Endodermal cell (in vitro differentiated cells): ENCODE data around the gene ARHGAP25. TPM values are rescaled to one million over a fixed set of nuclear protein-coding genes. Genes with fewer than 3 reads are reported as not detected.

Source experiments
- DNase-seq: peaks from one replicate; pipeline ENCODE4 v3.0.0-alpha.2; 2017
- H3K27ac ChIP-seq: 2 replicates; pipeline ENCODE4 v1.5.1; 2013; ENCODE audit warnings: mild to moderate bottlenecking, low read depth, low read length, moderate library complexity
- H3K27me3 ChIP-seq: 2 replicates; pipeline ENCODE4 v1.6.1; 2013; ENCODE audit warnings: mild to moderate bottlenecking, low read length, moderate library complexity; ENCODE audit not compliant: insufficient read depth, control insufficient read depth, poor library complexity, severe bottlenecking
- H3K36me3 ChIP-seq: 2 replicates; pipeline ENCODE4 v1.7.0; 2013; ENCODE audit warnings: mild to moderate bottlenecking, low read length, moderate library complexity; ENCODE audit not compliant: control insufficient read depth, insufficient read depth
- H3K4me1 ChIP-seq: one replicate; pipeline ENCODE4 v1.7.0; 2013; ENCODE audit warnings: low read length; ENCODE audit not compliant: control insufficient read depth, insufficient read depth
- H3K4me3 ChIP-seq: 2 replicates; pipeline ENCODE4 v1.5.1; 2013; ENCODE audit warnings: mild to moderate bottlenecking, low read length, moderate library complexity
- H3K9ac ChIP-seq: 2 replicates; pipeline ENCODE4 v1.6.1; 2013; ENCODE audit warnings: mild to moderate bottlenecking, low read length, moderate library complexity; ENCODE audit not compliant: poor library complexity, severe bottlenecking; ENCODE audit errors: extremely low read depth
- H3K9me3 ChIP-seq: 2 replicates; pipeline ENCODE4 v1.6.1; 2013; ENCODE audit warnings: mild to moderate bottlenecking, low read length, moderate library complexity; ENCODE audit not compliant: control insufficient read depth
- H3K27ac Mint-ChIP-seq: 2 replicates; pipeline ENCODE4 v1.8.0; 2020; ENCODE audit warnings: mixed read lengths
- H3K27me3 Mint-ChIP-seq: 2 replicates; pipeline ENCODE4 v1.8.0; 2021; ENCODE audit warnings: mild to moderate bottlenecking, mixed read lengths; ENCODE audit not compliant: insufficient read depth
- H3K36me3 Mint-ChIP-seq: 2 replicates; pipeline ENCODE4 v1.8.0; 2020; ENCODE audit warnings: low read depth, mixed read lengths
- H3K4me1 Mint-ChIP-seq: 2 replicates; pipeline ENCODE4 v1.8.0; 2020; ENCODE audit warnings: mixed read lengths
- H3K4me3 Mint-ChIP-seq: 2 replicates; pipeline ENCODE4 v1.8.0; 2020; ENCODE audit warnings: mild to moderate bottlenecking, moderate library complexity, mixed read lengths
- H3K9me3 Mint-ChIP-seq: 2 replicates; pipeline ENCODE4 v1.8.0; 2020; ENCODE audit warnings: mild to moderate bottlenecking, mixed read lengths
- WGBS, 2 experiments: methylation state at CpG; one replicate each; pipeline versions ENCODE4 v1.1.5 to v1.1.7; 2013; ENCODE audit warnings: missing lambda C conversion rate in 2 of 2, mixed read lengths in 1 of 2; ENCODE audit not compliant: insufficient coverage in 1 of 2, insufficient read length in 1 of 2; 5-methylcytosine and 5-hydroxymethylcytosine counted together
- total RNA-seq, 2 donors: library from RNA; stranded (reverse); fragmentation: NEBNext Ultra II Directional in 1 of 2; extraction: Animal tissue kit (Norgen Biotek cat#: 25700) in 1 of 2; gene quantifications; 2 replicates in 1 of 2; 3 replicates in 1 of 2; pipeline ENCODE4 v1.2.1, GENCODE V29; 2021
- TF ChIP-seq, protein P1 (sequence below): fragments of 200-600 bp; sonication (generic); conservative IDR thresholded peaks from 2 replicates; pipeline ENCODE4 v1.5.0; 2021; ENCODE audit warnings: antibody characterized with exemption, mild to moderate bottlenecking

ARHGAP25 gene
- total RNA-seq, 2 donors from 2014 or later: 0.82 to 2.6 TPM

DNA sequence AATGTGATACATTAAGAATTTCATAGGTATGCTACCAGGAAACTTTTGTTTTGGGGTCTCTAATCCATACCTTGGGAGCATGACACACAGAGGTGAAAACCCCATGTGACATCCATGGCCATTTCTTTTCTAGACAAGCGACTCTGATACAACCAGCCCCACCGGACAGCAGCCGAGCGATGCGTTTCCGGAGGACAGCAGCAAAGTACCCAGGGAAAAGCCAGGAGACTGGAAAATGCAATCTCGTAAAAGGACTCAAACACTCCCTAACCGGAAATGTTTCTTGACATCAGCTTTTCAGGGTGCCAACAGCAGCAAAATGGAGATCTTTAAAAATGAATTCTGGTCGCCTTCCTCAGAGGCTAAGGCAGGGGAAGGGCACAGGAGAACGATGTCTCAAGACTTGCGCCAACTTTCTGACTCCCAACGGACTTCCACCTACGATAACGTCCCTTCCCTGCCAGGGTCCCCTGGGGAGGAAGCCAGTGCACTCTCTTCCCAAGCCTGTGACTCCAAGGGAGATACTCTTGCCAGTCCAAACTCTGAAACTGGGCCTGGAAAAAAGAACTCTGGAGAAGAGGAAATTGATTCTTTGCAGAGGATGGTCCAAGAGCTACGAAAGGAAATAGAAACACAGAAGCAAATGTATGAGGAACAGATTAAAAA lies 87.7 kb downstream of the ARHGAP25 start:
- H3K36me3 ChIP-seq: no peaks in the 10 kb centered on the region
- H3K4me3 ChIP-seq: no peak overlapping the region
- H3K9ac ChIP-seq: no peak overlapping the region
- H3K27me3 Mint-ChIP-seq: no peaks in the 10 kb centered on the region
- H3K9me3 Mint-ChIP-seq: no peaks in the 10 kb centered on the region
- H3K9me3 ChIP-seq: no peaks in the 10 kb centered on the region
- WGBS, 2 experiments: 93 to 94% methylated on average over 8 to 15 of the region's 15 CpGs
- H3K4me1 Mint-ChIP-seq: no peaks in the 10 kb centered on the region
- H3K4me3 Mint-ChIP-seq: no peak overlapping the region
- TF ChIP-seq, protein P1, sequence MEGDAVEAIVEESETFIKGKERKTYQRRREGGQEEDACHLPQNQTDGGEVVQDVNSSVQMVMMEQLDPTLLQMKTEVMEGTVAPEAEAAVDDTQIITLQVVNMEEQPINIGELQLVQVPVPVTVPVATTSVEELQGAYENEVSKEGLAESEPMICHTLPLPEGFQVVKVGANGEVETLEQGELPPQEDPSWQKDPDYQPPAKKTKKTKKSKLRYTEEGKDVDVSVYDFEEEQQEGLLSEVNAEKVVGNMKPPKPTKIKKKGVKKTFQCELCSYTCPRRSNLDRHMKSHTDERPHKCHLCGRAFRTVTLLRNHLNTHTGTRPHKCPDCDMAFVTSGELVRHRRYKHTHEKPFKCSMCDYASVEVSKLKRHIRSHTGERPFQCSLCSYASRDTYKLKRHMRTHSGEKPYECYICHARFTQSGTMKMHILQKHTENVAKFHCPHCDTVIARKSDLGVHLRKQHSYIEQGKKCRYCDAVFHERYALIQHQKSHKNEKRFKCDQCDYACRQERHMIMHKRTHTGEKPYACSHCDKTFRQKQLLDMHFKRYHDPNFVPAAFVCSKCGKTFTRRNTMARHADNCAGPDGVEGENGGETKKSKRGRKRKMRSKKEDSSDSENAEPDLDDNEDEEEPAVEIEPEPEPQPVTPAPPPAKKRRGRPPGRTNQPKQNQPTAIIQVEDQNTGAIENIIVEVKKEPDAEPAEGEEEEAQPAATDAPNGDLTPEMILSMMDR: no peak
- no peaks in the 10 kb centered on the region for H3K27me3 ChIP-seq
- no peak for DNase-seq
- no peaks in the 10 kb centered on the region for H3K4me1 ChIP-seq
- H3K36me3 Mint-ChIP-seq: no peaks in the 10 kb centered on the region
- no peak overlapping the region for H3K27ac ChIP-seq
- H3K27ac Mint-ChIP-seq: no peak overlapping the region

DNA sequence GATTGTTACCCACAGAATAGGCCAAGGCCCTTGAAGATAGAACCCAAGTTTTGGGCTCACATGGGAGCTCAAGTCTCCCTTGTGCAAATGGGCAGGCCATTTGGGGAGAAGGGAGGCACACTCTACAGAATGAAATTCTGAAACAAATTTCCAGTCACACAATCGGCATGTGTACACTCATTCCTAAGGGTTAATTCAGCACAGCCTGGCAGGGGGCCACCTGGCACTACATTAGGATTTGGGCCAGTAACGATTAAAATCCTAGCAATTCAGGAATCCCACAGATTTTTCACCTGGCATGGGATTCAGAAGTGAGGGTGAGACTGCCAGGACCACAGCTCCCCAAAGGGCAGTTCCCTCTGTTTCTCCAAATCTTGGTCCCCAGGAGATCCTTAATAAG lies 90.2 kb downstream of the ARHGAP25 start:
- TF ChIP-seq, protein P1: no peak
- Histone ChIP-seq H3K4me1 (no peaks in the 10 kb centered on the region), H3K4me3 (no peak overlapping the region), H3K9ac (no peak overlapping the region), H3K9me3 (no peaks in the 10 kb centered on the region), H3K27ac (no peak overlapping the region), H3K36me3 (no peaks in the 10 kb centered on the region), H3K27me3 (no peaks in the 10 kb centered on the region)
- 86 to 95% methylated on average over 1 to 2 of the region's 2 CpGs for WGBS, 2 experiments
- no peaks in the 10 kb centered on the region for H3K36me3 Mint-ChIP-seq
- H3K4me1 Mint-ChIP-seq: peaks cover 4% of the 10 kb centered on the region
- DNase-seq: no peak
- no peaks in the 10 kb centered on the region for H3K9me3 Mint-ChIP-seq
- no peak overlapping the region for H3K27ac Mint-ChIP-seq
- no peaks in the 10 kb centered on the region for H3K27me3 Mint-ChIP-seq
- no peak overlapping the region for H3K4me3 Mint-ChIP-seq

DNA sequence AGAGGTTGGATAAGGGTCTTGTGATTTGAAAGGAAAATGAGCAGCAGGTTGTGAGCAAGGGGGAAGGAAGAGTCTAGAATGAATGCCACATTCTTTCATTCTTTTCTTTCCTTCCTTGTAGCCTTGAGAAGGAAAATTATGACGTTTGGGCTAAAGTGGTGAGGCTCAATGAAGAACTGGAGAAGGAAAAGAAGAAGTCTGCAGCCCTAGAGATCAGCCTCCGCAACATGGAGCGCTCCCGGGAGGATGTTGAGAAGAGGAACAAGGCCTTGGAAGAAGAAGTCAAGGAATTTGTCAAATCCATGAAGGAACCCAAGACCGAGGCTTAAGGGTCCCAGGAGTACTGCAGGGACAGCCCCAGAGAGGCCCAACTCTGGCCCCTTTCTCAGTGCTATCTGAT lies 91.3 kb downstream of the ARHGAP25 start:
- Histone ChIP-seq H3K36me3 (no peaks in the 10 kb centered on the region), H3K9ac (no peak overlapping the region), H3K27me3 (no peaks in the 10 kb centered on the region), H3K4me3 (no peak overlapping the region), H3K27ac (no peak overlapping the region), H3K9me3 (no peaks in the 10 kb centered on the region), H3K4me1 (no peaks in the 10 kb centered on the region)
- no peak overlapping the region for H3K27ac Mint-ChIP-seq
- H3K4me1 Mint-ChIP-seq: peaks cover 4% of the 10 kb centered on the region
- H3K9me3 Mint-ChIP-seq: no peaks in the 10 kb centered on the region
- TF ChIP-seq, protein P1: no peak
- DNase-seq: no peak
- H3K4me3 Mint-ChIP-seq: no peak overlapping the region
- no peaks in the 10 kb centered on the region for H3K36me3 Mint-ChIP-seq
- H3K27me3 Mint-ChIP-seq: no peaks in the 10 kb centered on the region
- WGBS, 2 experiments: 90 to 95% methylated on average over 4 to 5 of the region's 5 CpGs
